ENCODE measurements around the gene LDAF1.

Gene LDAF1

GRCh38 chr16:21226749-21227148 is 68.3 kb downstream of the LDAF1 start:
- TF ChIP-seq, protein P1, sequence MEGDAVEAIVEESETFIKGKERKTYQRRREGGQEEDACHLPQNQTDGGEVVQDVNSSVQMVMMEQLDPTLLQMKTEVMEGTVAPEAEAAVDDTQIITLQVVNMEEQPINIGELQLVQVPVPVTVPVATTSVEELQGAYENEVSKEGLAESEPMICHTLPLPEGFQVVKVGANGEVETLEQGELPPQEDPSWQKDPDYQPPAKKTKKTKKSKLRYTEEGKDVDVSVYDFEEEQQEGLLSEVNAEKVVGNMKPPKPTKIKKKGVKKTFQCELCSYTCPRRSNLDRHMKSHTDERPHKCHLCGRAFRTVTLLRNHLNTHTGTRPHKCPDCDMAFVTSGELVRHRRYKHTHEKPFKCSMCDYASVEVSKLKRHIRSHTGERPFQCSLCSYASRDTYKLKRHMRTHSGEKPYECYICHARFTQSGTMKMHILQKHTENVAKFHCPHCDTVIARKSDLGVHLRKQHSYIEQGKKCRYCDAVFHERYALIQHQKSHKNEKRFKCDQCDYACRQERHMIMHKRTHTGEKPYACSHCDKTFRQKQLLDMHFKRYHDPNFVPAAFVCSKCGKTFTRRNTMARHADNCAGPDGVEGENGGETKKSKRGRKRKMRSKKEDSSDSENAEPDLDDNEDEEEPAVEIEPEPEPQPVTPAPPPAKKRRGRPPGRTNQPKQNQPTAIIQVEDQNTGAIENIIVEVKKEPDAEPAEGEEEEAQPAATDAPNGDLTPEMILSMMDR (conservative IDR thresholded peaks at IDR 0.05; ENCODE audit: low read depth, low read length): no peak
- H3K4me3 ChIP-seq (ENCODE audit: low read length): no peak overlapping the region
- DNase-seq (ENCODE audit: low read depth): no peak

DNA sequence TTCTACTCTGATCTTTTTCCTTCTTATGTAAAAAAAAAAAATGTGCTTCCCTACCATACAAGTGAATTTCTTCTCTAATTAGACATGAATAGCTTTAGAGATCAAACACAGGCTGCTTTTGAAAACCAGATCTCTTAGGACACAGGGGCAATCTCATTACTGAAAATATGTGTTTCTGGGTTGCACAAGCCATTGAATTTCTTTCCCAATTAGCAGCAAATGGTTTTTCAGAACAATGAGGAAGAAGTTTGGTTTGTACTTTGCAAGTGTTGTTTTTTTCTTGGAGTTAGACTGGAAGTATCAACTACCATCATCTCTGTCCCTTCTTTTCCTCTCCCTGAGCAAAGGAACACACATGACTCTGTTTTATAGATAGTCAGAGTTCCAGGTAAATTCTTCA is 69.4 kb downstream of the LDAF1 start:
- DNase-seq (ENCODE audit: low read depth): no peak
- TF ChIP-seq, protein P1 (conservative IDR thresholded peaks at IDR 0.05; ENCODE audit: low read depth, low read length): no peak
- no peak overlapping the region for H3K4me3 ChIP-seq (ENCODE audit: low read length)

DNA sequence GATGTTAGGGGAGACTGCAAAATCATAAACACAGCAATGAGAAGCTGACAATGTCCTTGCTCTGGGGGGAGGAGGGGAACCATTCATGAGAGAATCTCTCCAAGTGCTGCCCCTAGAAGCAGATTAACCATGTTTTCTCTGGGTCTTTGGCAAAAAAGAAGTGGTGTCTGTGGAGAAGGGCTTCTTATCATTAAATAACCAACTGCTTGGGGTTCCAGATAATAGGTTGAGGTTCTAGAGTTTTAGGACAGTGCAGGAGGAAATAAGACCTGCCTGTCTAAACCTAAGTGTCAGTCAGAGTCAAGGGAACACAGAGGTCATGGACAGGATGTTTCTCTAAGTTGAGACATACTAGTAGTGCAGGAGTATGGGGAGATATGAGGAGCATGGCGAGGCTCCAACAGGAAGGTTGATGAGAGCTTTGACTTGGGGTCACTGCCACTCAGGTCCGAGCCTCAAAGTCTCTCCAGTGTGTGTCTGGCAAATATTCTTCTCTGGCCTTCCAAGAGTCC is 69.9 kb downstream of the LDAF1 start:
- no peak overlapping the region for H3K4me3 ChIP-seq (ENCODE audit: low read length)

More for the DNA sequence above, 69.9 kb downstream of the LDAF1 start:
- DNase-seq (ENCODE audit: low read depth): no peak
- TF ChIP-seq, protein P1 (conservative IDR thresholded peaks at IDR 0.05; ENCODE audit: low read depth, low read length): no peak
